A673 (cell line): Measurements from ENCODE around the gene ITLN2. TPM values are rescaled to one million over a fixed set of nuclear protein-coding genes. Genes with fewer than 3 reads are reported as not detected.

Experiments
- BruUV-seq: library from RNA; stranded (reverse); fragments of 400-500 nt; replicated peaks from 2 replicates; lab custom pipeline; 2021; lab: Mats Ljungman, UMichigan
- CTCF ChIA-PET: fragments of 300-600 bp; sonication (Branson Sonifier 250); formaldehyde crosslinking; loops from one replicate; lab custom pipeline; 2022; ENCODE audit warnings: antibody characterized with exemption; lab: Charles Lee
- POLR2A ChIA-PET: fragments of 300-600 bp; sonication (Branson Sonifier 250); formaldehyde crosslinking; loops from one replicate; lab custom pipeline; 2022; ENCODE audit warnings: antibody characterized with exemption; ENCODE audit not compliant: low non-redundant PET; lab: Charles Lee
- DNase-seq: peaks from one replicate; pipeline ENCODE4 v3.0.0-alpha.2; 2015; ENCODE audit warnings: low spot score
- H3K27ac ChIP-seq: fragments of 200-600 bp; sonication (generic); 2 replicates; pipeline ENCODE4 v1.5.1; 2016; ENCODE audit warnings: mixed run types, low read depth, mild to moderate bottlenecking, mixed read lengths, antibody characterized with exemption, low read length; ENCODE audit not compliant: poor library complexity, severe bottlenecking
- H3K27me3 ChIP-seq: fragments of 200-600 bp; sonication (generic); replicated peaks from 2 replicates; pipeline ENCODE4 v1.6.1; 2017; ENCODE audit warnings: mixed run types, low read depth, mild to moderate bottlenecking, mixed read lengths, antibody characterized with exemption, low read length; ENCODE audit not compliant: insufficient read depth, poor library complexity
- H3K36me3 ChIP-seq: fragments of 200-600 bp; sonication (generic); 2 replicates; pipeline ENCODE4 v1.6.1; 2016; ENCODE audit warnings: mixed run types, mild to moderate bottlenecking, mixed read lengths, antibody characterized with exemption, low read length; ENCODE audit not compliant: insufficient read depth, poor library complexity, severe bottlenecking
- H3K4me1 ChIP-seq: fragments of 200-600 bp; sonication (generic); 2 replicates; pipeline ENCODE4 v1.6.1; 2017; ENCODE audit warnings: mixed run types, mild to moderate bottlenecking, mixed read lengths, antibody characterized with exemption, low read length; ENCODE audit not compliant: insufficient read depth, poor library complexity, severe bottlenecking
- H3K4me3 ChIP-seq: fragments of 200-600 bp; sonication (generic); 2 replicates; pipeline ENCODE4 v1.5.1; 2016; ENCODE audit warnings: low read depth, mixed run types, mild to moderate bottlenecking, mixed read lengths, low read length; ENCODE audit not compliant: poor library complexity, severe bottlenecking
- H3K9me3 ChIP-seq: fragments of 200-600 bp; sonication (generic); 2 replicates; pipeline ENCODE4 v1.6.1; 2016; ENCODE audit warnings: mixed run types, low read depth, mild to moderate bottlenecking, mixed read lengths, antibody characterized with exemption, low read length; ENCODE audit not compliant: poor library complexity, severe bottlenecking
- EZH2 ChIP-seq: fragments of 200-600 bp; sonication (generic); IDR thresholded peaks from 2 replicates; pipeline ENCODE4 v1.6.1; 2017; ENCODE audit warnings: borderline replicate concordance, low read depth, mild to moderate bottlenecking, mixed read lengths, antibody characterized with exemption, low read length; ENCODE audit not compliant: poor library complexity, severe bottlenecking
- intact Hi-C: fragments of 100-400 bp; cut with micrococcal nuclease; formaldehyde crosslinking; loops from one replicate; pipeline ENCODE4 v1.10.0; 2022; ENCODE audit not compliant: unreplicated experiment
- total RNA-seq: library from RNA; stranded (reverse); gene quantifications from 2 replicates; pipeline ENCODE4 v1.2.3, GENCODE V29; 2021
- TF ChIP-seq, protein P1 (sequence below): fragments of 300-800, 200-600 bp; sonication (generic); conservative IDR thresholded peaks from 2 replicates; pipeline ENCODE4 v1.5.1; 2017; ENCODE audit warnings: low read depth, mild to moderate bottlenecking, antibody characterized with exemption, low read length, moderate library complexity, mixed read lengths

Gene ITLN2
- total RNA-seq, 1 experiment from 2014 or later = not detected

DNA sequence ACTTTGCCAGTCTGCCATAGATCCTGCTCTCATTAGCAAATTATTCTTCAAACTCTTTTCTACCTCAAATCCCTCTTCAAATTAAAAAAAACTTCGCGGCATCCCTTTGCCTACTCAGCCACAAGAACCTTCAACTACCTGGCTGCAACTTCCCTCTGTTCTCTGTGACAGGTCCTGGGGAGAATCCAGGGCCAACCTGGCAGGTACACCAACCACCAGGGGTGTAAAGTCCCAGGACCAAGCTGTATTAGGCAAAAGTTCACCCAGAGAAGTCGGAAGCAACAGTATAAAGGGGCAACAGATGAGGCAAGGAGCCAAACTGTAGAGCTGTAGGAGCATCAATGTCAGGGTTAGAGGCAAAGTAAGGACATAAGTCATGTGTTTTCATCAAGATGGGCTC, 18.3 kb upstream of the ITLN2 start:
- CTCF ChIA-PET = interaction anchor here (0.6 kb wide), 1 partner anchor 241 kb away, joined by 6 read pairs; no protein-coding TSS in a partner anchor
- TF ChIP-seq EZH2 = no peak
- TF ChIP-seq, protein P1, sequence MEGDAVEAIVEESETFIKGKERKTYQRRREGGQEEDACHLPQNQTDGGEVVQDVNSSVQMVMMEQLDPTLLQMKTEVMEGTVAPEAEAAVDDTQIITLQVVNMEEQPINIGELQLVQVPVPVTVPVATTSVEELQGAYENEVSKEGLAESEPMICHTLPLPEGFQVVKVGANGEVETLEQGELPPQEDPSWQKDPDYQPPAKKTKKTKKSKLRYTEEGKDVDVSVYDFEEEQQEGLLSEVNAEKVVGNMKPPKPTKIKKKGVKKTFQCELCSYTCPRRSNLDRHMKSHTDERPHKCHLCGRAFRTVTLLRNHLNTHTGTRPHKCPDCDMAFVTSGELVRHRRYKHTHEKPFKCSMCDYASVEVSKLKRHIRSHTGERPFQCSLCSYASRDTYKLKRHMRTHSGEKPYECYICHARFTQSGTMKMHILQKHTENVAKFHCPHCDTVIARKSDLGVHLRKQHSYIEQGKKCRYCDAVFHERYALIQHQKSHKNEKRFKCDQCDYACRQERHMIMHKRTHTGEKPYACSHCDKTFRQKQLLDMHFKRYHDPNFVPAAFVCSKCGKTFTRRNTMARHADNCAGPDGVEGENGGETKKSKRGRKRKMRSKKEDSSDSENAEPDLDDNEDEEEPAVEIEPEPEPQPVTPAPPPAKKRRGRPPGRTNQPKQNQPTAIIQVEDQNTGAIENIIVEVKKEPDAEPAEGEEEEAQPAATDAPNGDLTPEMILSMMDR = no peak
- Histone ChIP-seq H3K36me3 (no peaks in the 10 kb centered on the region), H3K9me3 (no peaks in the 10 kb centered on the region), H3K27me3 (peaks cover 15% of the 10 kb centered on the region), H3K4me3 (no peak overlapping the region), H3K4me1 (no peaks in the 10 kb centered on the region), H3K27ac (no peak overlapping the region)
- DNase-seq = no peak
- BruUV-seq = no TSS peak
- POLR2A ChIA-PET = interaction anchor here (0.5 kb wide), 1 partner anchor 32 kb away, joined by 3 read pairs; no protein-coding TSS in a partner anchor
- intact Hi-C loops = no loop called here

- CTCF ChIA-PET = no interaction called here
- no TSS peak for BruUV-seq
- no peaks in the 10 kb centered on the region for H3K9me3 ChIP-seq
- peaks cover 15% of the 10 kb centered on the region for H3K27me3 ChIP-seq
- TF ChIP-seq EZH2 = no peak
- TF ChIP-seq, protein P1 = no peak
- H3K27ac ChIP-seq = no peak overlapping the region
- DNase-seq = no peak
- POLR2A ChIA-PET = interaction anchor here (0.5 kb wide), 1 partner anchor 52 kb away, joined by 3 read pairs; no protein-coding TSS in a partner anchor
- no peaks in the 10 kb centered on the region for H3K4me1 ChIP-seq
- H3K36me3 ChIP-seq = no peaks in the 10 kb centered on the region
- intact Hi-C loops = no loop called here
- no peak overlapping the region for H3K4me3 ChIP-seq
Measured at GRCh38 chr1:160971618-160972056, 17.0 kb upstream of the ITLN2 start.

DNA sequence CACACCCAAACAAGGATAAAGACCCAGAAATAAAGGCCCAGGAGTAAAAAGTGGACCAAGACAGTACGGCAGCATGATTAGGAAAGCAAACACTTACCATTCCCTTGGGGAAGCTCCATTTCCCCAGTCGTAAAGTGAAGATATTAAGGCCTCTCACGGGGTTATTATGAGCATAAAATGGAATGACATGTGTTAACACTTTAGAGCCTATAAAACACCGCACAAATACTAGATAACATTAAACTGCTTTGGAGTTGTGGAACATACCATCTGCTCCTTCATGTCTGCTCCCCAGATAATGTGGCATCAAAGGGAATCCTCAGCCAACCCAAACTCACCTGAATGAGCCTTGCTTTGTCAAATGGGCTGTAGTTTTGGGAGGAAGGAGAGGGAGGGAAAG, 8.9 kb upstream of the ITLN2 start:
- H3K36me3 ChIP-seq = no peaks in the 10 kb centered on the region
- CTCF ChIA-PET = no interaction called here
- POLR2A ChIA-PET = no interaction called here
- H3K27me3 ChIP-seq = no peaks in the 10 kb centered on the region
- BruUV-seq = no TSS peak
- no peak overlapping the region for H3K4me3 ChIP-seq
- no peaks in the 10 kb centered on the region for H3K9me3 ChIP-seq
- peak; percentile 26 for DNase-seq
- intact Hi-C loops = no loop called here
- H3K4me1 ChIP-seq = no peaks in the 10 kb centered on the region
- H3K27ac ChIP-seq = no peak overlapping the region
- TF ChIP-seq, protein P1 = no peak
- TF ChIP-seq EZH2 = no peak
